HG03354 (cell line): ENCODE results near the gene KCTD2.
"Not testable (repeated sequence)": the region's sequence is repeated elsewhere in the genome, so short reads cannot be mapped to it uniquely, and the experiment has no call there.

Source experiments
- ATAC-seq: cut with Tn5 transposase; IDR thresholded peaks from one replicate; pipeline ENCODE4 v1.9.1; 2021; ENCODE audit warnings: mild to moderate bottlenecking; ENCODE audit not compliant: unreplicated experiment, poor library complexity, severe bottlenecking

KCTD2 gene

GRCh38 chr17:75019146-75019545 lies 27.9 kb upstream of the KCTD2 start:
- ATAC-seq, result no peak

GRCh38 chr17:75019710-75020109 lies 27.3 kb upstream of the KCTD2 start:
- ATAC-seq, result no peak

GRCh38 chr17:75020331-75021110 lies 26.5 kb upstream of the KCTD2 start:
- no peak for ATAC-seq

- no peak for ATAC-seq
Observed at GRCh38 chr17:75024686-75025397, 22.2 kb upstream of the KCTD2 start.

GRCh38 chr17:75025398-75025734 lies 21.7 kb upstream of the KCTD2 start:
- not testable (repeated sequence) for ATAC-seq

DNA sequence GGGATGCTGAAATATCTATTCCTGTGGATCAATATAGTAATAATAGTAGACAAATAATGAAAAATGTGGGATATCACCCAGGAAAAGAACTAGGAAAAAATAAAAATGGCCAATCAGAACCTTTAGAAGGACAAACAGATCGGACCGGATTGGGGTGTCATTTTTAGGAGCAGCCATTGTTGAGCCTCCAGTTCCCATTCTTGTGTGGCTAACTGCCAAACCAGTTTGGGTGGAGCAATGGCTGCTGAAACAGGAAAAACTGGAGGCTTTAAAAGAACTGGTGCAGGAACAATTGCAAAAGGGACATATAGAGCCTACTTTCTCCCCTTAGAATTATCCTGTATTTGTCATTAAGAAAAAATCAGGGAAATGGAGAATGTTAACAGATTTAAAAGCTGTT lies 20.4 kb upstream of the KCTD2 start:
- ATAC-seq, result not testable (repeated sequence)

- no peak for ATAC-seq
Observed at GRCh38 chr17:75030161-75030560, 16.9 kb upstream of the KCTD2 start.

DNA sequence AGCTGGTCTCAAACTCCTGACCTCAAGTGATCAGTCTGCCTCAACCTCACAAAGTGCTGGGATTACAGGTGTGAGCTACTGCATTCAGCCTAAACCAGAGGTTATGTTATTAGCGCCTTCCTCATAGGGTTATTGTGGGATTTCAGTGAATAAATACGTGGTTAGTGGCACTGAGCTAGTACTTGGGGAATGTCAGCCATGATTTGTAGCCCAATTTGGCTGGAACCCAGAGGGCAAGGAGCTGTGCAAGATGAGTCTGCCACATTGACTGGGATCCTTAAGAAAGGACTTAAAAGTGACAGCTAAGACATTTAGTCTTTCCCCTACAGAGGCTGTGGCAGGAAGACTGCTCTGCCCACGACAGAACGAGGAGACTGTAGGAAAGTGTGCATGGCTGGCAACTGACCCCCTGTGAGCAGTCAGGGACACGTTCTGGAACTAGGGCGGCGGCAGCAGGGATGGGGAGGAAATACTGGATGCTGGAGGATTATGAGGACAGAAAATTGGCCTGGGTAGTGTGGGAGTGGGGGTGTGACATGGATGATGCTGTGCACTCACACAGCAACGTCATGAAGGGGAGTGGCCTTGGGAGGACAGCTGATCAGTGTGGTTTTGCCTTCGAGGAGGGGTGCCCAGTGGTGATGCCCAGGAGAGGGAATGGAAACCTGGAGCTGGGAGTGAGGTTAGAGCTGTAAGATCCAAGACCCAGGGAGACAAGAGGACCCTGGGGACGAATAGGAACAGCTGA lies 14.9 kb upstream of the KCTD2 start:
- ATAC-seq, result no peak

GRCh38 chr17:75032720-75033280 lies 14.2 kb upstream of the KCTD2 start:
- ATAC-seq, result no peak

DNA sequence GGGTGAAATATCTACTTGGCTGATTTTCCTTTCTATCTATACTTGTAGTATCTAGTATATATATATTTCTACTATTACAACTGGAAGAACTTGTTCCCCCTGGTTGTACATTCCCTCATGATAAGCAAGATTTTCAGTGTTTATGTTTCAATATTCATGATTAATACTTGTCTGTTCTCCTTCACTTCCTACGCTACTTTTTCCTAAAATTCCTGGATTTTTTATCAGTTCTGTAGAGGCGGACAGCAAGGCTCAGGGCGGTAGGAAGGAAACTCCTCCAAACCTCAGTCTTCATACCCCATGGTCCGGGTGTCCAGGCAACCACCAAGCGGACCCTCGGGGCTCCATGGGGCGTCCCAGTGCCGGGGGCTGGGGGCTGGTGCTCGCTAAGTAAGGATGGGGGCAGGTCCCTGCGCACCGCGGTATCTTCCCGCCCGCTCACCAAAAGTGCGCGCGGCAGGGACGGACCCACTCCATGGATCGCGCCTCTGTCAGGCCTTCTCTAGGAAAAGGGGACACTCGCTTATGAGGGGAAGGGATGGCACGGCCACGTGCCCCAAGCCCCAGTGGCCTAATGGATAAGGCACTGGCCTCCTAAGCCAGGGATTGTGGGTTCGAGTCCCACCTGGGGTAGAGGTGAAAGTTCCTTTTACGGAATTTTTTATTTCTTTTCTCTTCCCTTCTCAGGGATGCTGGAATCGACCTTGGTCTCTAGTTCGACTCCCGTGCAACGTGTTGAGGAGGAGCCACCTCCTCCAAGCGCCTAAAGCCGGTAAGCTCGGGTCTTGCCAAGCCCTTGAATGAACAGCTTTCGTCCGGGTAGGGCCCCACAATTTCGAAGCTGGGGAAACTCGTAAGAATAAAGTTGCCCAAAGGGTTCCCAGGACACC lies 13.4 kb upstream of the KCTD2 start:
- ATAC-seq, result peak; percentile 51

DNA sequence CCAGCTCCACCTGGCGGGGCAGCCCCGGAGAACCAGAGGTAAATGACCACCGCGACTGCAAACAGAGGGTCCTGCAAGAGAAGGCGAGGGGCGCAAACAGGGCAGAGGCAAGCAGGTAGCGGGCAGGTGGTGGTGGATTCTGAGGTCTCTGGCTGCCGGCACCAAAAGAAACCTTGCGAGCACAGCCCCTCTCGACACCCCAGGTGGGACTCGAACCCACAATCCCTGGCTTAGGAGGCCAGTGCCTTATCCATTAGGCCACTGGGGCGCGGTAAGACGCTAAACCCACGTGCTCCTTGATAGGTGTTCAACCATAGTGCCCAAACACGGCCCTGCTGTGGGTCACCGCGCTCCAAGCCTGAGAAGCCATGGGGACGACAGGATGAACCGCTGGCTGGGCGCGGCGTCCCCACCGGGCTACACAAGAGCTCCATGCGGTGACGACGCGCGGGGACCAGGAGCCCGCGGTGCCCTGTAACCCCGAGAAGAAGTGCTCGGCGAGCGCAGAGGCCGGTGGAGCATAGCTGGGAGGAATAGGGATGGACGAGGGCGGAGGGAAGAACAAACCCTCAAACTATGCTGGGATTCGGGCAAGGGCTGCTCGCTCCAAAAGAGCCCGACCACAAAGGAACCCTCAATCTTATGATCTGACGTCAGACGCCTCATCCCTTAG lies 12.7 kb upstream of the KCTD2 start:
- ATAC-seq, result peak; percentile 65

- no peak for ATAC-seq
Observed at GRCh38 chr17:75036643-75037268, 10.3 kb upstream of the KCTD2 start.

DNA sequence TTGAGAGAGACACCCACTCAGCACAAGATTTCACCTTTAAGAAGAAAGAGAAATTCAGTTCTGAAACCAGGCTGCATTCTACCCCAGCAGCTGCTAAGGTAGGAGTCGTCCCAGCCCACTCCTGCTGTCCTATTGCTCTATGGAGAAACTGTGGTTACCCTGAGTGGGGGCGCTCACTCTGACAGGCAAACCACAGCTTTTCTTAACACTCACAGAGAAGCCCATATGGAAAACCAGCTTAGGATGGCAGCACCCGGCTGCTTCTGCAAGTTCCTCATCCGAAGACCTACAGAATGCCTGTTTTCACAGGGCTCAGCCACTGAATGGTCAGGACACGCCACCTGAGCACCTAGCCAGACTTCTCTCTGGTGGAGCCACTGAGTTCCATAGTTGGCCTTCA lies 7.8 kb upstream of the KCTD2 start:
- ATAC-seq, result no peak

GRCh38 chr17:75041656-75042280 lies 5.3 kb upstream of the KCTD2 start:
- ATAC-seq, result no peak

GRCh38 chr17:75043789-75044188 lies 3.2 kb upstream of the KCTD2 start:
- not testable (repeated sequence) for ATAC-seq

DNA sequence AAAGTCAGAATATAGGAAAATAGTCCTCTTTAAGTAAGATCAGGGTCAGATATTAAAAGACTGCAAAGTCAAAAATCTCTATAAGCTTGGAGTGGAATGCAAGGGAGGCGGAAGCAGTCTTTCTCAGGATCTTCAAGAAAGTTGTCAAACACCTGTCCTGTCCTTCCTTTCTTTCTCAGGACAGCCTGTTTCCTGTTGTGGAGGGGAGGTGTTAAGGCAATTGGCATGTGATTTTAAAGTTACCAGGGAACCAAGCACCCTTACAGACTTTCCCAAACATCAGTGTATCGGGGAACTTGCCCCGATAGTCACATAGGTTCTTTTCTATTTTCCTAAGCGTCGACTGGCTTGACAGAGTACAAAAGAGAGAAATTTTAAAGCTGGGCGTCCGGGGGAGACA lies 2.3 kb upstream of the KCTD2 start:
- ATAC-seq, result no peak

- ATAC-seq, result not testable (repeated sequence)
Observed at GRCh38 chr17:75045946-75046406, 1.0 kb upstream of the KCTD2 start.
